Memory B cell (primary cell): ENCODE results near the gene EGFL7.

ENCODE experiments used
- ATAC-seq: fragments of 150-1000 bp; cut with Tn5 transposase; 2 replicates; pipeline ENCODE4 v1.10.0; 2021; ENCODE audit warnings: low read depth, mild to moderate bottlenecking, moderate library complexity
- DNase-seq, 2 donors: peaks; one replicate each; pipeline ENCODE4 v3.0.0; 2022; ENCODE audit warnings: low spot score in 2 of 2
- H3K27ac Mint-ChIP-seq: one replicate; pipeline ENCODE4 v1.8.0; 2022; ENCODE audit warnings: mild to moderate bottlenecking, moderate library complexity, mixed read lengths
- H3K27me3 Mint-ChIP-seq: one replicate; pipeline ENCODE4 v1.8.0; 2022; ENCODE audit warnings: mixed read lengths
- H3K36me3 Mint-ChIP-seq: one replicate; pipeline ENCODE4 v1.8.0; 2022; ENCODE audit warnings: mild to moderate bottlenecking, mixed read lengths
- H3K4me1 Mint-ChIP-seq: one replicate; pipeline ENCODE4 v1.8.0; 2022; ENCODE audit warnings: mixed read lengths
- H3K4me3 Mint-ChIP-seq: one replicate; pipeline ENCODE4 v1.8.0; 2022; ENCODE audit warnings: mild to moderate bottlenecking, moderate library complexity, mixed read lengths
- H3K9me3 Mint-ChIP-seq: one replicate; pipeline ENCODE4 v1.8.0; 2022; ENCODE audit warnings: mixed read lengths

Gene EGFL7

DNA sequence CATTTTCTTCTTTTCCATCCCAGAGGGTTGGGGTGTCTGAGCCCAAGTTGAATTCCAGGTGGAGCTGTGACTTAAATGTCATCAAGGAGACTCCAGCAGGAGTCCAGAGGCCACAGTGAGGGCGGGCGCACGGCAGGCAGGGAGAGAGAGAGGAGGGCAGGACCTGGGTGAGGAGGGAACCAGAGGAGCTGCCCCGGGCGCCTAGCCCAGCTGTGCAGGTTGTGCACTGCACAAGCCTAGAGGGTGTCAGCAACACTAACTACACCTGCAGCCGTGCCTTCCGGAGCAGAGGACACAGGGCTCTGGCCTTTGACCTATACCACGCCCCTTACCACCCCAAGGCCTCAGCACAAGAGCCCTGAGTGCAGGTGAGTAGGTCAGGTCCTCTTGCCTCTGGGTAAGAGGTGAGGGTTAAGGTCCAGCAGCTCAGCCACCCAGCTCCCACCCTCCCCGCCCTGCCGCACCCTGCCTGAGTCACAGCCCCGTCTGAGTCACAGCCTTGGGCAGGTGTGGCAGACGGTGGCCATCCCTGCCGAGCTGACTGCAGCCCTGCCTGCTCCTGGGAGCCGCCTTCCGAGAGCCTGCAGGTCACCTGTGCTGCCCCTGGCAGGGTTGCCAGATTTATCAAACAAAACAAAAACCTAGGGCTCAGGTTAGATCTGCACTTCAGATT lies 30.9 kb downstream of the EGFL7 start:
- no peak overlapping the region for H3K27ac Mint-ChIP-seq
- DNase-seq (no peak), ATAC-seq (peak; percentile 14)
- H3K4me1 Mint-ChIP-seq, result peaks cover 10% of the 10 kb centered on the region
- no peak overlapping the region for H3K4me3 Mint-ChIP-seq
- H3K9me3 Mint-ChIP-seq, result no peaks in the 10 kb centered on the region
- H3K27me3 Mint-ChIP-seq, result peaks cover 23% of the 10 kb centered on the region
- no peaks in the 10 kb centered on the region for H3K36me3 Mint-ChIP-seq

DNA sequence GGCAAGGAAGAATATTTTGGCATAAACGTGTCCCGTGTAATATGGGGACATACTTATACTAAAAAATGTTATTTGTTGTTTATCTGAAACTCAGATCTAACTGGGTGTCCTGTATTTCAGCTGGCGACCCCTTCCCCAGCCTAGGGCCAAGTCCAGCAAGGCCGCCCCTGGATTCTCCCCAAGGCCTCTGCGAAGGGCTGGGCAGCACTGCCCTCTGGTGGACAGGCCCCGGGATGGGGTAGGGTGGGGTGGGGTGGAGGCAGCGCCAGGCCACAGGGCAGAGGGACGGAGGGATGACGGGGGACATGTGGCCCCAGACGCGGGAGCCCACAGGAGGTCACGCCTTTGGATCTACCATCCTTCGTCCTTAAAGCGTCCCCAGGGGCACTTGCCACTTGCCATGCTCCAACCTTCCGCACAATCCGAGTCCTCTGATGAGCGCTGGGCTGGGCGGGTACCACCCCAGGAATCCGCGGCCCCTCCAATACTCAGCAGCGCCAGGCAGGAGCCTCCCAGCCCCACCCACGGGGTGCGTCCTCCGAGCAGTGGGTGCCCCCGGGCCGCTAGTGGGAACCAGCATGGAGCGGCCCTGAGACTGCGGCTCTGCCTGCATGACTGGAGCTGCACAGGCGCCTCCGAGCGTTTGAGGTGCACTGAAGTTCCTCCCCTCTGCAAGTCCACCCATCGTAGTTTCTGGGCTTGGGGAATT lies 31.6 kb downstream of the EGFL7 start:
- DNase-seq (no peak), ATAC-seq (peak; percentile 62)
- H3K9me3 Mint-ChIP-seq, result no peaks in the 10 kb centered on the region
- peaks cover 10% of the 10 kb centered on the region for H3K4me1 Mint-ChIP-seq
- H3K4me3 Mint-ChIP-seq, result no peak overlapping the region
- H3K27ac Mint-ChIP-seq, result no peak overlapping the region
- H3K36me3 Mint-ChIP-seq, result no peaks in the 10 kb centered on the region
- peaks cover 23% of the 10 kb centered on the region for H3K27me3 Mint-ChIP-seq

DNA sequence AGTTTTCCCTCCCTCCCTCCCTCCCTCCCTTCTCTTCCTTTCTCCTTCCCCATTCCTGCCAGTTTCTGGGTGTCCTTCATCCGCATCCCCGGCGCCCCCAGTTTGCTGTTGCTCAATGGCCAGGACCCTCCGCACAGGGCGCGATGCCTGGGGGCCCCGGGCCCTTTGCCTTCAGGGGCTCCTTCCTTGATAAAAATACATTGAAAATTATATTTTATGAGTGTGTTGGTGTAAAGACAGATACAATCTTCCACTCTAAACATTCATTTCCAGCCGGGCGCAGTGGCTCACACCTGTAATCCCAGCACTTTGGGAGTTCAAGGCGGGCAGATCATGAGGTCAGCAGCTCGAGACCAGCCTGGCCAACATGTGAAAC lies 32.1 kb downstream of the EGFL7 start:
- DNase-seq (no peak), ATAC-seq (no peak)
- Mint-ChIP-seq H3K9me3 (no peaks in the 10 kb centered on the region), H3K27me3 (peaks cover 23% of the 10 kb centered on the region), H3K36me3 (no peaks in the 10 kb centered on the region), H3K4me1 (peaks cover 10% of the 10 kb centered on the region), H3K4me3 (no peak overlapping the region), H3K27ac (no peak overlapping the region)

DNA sequence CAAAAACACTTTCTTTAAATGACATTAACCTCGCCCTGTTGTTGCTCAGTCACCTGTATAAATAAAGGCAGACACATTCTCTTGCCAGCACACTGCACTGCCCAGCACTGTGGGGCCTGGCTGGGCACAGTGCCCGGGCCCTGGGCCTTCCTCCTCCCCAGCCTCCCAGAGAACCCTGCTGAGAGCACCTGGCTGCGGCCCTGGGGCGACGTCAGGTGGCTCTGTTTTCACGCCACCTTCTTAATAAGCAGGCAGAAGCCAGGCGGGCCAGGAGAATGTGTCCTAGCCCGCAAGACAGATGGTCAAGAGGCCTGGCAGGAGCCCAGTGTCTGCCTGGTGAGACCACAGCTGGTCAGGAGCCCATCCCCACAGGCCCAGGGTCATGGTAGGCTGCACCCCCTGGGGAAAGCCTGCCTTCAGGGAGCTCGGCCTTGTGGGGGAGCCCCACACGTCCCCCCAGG lies 32.7 kb downstream of the EGFL7 start:
- no peaks in the 10 kb centered on the region for H3K36me3 Mint-ChIP-seq
- DNase-seq (no peak), ATAC-seq (no peak)
- no peaks in the 10 kb centered on the region for H3K9me3 Mint-ChIP-seq
- peaks cover 14% of the 10 kb centered on the region for H3K4me1 Mint-ChIP-seq
- peaks cover 21% of the 10 kb centered on the region for H3K27me3 Mint-ChIP-seq
- no peak overlapping the region for H3K27ac Mint-ChIP-seq
- H3K4me3 Mint-ChIP-seq, result no peak overlapping the region

DNA sequence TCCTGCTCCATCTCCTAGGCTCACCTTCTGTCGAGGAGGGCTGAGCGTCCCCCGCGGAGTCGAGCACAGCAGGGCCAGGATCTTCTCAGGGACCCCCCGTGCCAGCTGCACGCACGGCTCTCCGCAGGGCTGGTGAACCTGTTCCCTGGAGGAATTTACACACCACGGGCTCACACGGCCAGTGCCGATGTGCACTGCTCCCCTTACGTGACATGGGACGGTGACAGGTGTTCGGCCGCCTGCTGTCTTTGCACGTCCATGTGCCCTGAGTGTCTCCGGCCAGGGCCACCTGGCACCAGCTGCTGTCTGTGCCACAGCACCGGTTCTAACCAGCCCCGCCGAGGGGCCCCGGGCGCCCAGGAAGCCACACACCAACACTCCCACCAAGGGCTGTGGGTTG lies 33.2 kb downstream of the EGFL7 start:
- Mint-ChIP-seq H3K27ac (no peak overlapping the region), H3K4me1 (peaks cover 16% of the 10 kb centered on the region), H3K4me3 (no peak overlapping the region), H3K27me3 (peaks cover 21% of the 10 kb centered on the region), H3K9me3 (no peaks in the 10 kb centered on the region), H3K36me3 (no peaks in the 10 kb centered on the region)
- ATAC-seq (no peak), DNase-seq (no peak)

DNA sequence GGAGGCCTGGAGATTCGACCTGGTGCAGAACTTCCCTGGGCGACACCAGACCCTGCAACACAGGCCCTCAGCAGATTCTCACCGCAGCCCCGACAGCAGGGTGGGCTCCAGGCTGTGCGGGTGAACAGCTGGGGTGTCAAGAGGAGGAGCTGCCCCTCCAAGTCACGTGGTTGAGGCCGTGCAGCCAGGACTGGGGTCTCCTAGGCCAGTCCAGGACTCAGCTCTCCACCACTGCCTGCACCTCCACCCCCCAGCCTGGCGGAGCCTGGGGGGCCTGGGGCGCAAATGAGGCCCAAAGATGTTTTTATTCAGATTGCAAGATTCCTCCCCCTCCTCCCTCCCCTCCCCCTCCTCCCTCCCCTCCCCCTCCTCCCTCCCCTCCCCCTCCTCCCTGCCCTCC lies 33.8 kb downstream of the EGFL7 start:
- Mint-ChIP-seq H3K4me3 (no peak overlapping the region), H3K27ac (no peak overlapping the region), H3K4me1 (peaks cover 20% of the 10 kb centered on the region), H3K9me3 (no peaks in the 10 kb centered on the region), H3K36me3 (no peaks in the 10 kb centered on the region), H3K27me3 (peaks cover 19% of the 10 kb centered on the region)
- DNase-seq (no peak), ATAC-seq (no peak)

DNA sequence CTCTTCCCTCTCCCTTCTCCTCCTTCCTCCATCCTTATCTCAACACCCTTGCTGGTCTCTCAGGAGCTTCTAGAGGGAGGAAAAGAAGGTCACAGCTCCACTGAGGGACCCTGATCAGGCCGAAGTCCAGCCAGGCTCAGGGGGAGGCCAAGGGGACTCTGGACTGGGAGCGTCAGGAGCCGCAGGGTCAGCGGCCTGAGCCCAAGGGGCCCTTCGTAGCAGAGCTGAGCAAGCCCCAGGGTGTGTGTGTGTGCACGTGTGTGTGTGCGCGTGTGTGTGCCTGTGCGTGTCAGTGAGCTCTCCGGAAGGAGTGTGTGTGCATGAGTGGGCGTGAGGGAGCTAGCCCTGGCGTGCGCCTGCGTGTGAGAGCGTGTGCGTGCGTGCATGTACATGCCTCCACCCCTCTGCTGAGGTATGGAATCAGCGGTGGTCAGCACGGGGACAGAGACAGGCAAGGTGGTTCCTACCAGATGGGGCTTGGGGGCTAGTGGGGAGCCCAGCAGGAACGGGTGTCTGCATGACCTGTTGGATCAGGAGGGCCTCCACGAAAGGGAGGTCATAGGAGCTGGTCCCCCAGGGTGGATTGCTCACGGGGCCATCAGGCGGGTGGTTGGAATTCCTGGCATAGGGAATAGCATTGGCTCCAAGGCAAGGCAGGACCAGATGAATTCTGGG lies 34.6 kb downstream of the EGFL7 start:
- Mint-ChIP-seq H3K27me3 (peaks cover 19% of the 10 kb centered on the region), H3K4me3 (no peak overlapping the region), H3K9me3 (no peaks in the 10 kb centered on the region), H3K27ac (no peak overlapping the region), H3K4me1 (peaks cover 26% of the 10 kb centered on the region), H3K36me3 (no peaks in the 10 kb centered on the region)
- no peak for DNase-seq
- ATAC-seq, result no peak

DNA sequence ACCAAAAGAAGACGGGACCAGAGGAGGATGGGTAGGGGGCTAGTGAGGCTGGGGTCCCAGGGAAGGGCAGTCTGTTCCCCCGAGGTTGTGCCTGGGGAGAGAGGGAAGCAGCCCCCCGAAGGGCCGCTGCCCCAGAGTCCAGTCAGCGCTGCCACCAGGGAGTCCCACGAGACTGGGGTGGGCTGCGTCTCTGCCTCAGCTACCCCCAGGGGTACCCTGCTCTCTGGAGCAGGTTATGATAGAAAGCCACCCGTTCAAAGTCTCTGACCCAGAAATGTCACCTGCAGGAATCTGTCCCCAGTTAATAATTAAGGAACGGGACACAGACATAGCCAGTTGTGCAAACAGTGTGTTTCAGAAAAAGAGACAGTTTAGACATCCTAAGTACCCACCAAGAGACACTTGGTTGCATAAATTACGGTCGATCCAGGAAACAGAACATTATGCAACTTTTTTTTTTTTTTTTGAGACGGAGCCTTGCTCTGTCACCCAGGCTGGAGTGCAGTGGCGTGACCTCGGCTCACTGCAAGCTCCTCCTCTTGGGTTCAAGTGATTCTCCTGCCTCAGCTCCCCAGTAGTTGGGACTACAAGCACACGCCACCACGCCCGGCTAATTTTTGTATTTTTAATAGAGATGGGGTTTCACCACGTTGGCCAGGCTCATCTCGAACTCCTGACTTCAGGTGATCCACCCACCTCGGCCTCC lies 35.3 kb downstream of the EGFL7 start:
- Mint-ChIP-seq H3K36me3 (no peaks in the 10 kb centered on the region), H3K9me3 (no peaks in the 10 kb centered on the region), H3K27me3 (peaks cover 17% of the 10 kb centered on the region), H3K27ac (no peak overlapping the region), H3K4me3 (no peak overlapping the region), H3K4me1 (peaks cover 26% of the 10 kb centered on the region)
- no peak for ATAC-seq
- DNase-seq, result no peak

DNA sequence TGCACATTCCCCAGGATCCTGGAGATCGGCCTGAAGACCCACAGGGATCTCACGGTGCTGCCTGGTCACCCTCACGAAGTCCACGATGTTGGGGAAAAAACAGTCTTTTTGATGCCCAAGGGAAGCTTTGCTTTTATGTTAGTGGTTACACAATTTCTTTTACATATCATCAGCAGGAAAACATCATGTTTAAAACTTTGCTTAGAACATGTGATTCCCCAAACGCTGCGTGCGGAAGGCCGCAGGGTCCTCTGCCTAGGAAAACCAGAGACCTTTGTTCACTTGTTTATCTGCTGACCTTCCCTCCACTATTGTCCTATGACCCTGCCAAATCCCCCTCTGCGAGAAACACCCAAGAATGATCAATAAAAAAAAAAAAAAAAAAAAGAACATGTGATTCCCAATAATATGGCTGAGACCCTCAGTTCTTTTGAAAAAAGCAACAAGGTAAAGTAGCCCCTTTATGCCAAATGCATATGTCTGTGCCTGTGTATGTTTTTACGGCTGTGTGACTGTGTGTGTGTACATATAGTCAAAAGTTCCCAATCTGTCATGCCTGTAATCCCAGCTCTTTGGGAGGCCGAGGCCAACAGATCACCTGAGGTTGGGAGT lies 36.0 kb downstream of the EGFL7 start:
- peaks cover 25% of the 10 kb centered on the region for H3K4me1 Mint-ChIP-seq
- H3K4me3 Mint-ChIP-seq, result no peak overlapping the region
- no peak overlapping the region for H3K27ac Mint-ChIP-seq
- no peaks in the 10 kb centered on the region for H3K36me3 Mint-ChIP-seq
- no peaks in the 10 kb centered on the region for H3K9me3 Mint-ChIP-seq
- DNase-seq (no peak), ATAC-seq (no peak)
- peaks cover 13% of the 10 kb centered on the region for H3K27me3 Mint-ChIP-seq

DNA sequence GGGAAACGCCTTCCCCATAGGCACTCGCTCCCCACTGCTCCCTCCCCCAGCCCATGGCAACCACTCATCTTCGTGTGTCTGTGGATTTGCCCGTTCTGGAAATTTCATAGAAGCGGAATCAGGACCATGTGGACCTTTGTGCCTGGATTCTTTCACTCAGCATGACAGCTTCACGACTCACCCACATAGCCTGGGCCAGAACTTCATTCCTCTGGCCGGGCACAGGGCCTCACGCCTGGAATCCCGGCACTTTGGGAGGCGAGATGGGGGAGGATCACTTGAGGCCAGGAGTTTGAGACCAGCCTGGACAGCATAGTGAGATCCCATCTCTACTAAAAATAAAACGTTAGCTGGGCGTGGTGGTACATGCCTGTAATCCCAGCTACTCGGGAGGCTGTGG lies 37.6 kb downstream of the EGFL7 start:
- Mint-ChIP-seq H3K27me3 (peaks cover 16% of the 10 kb centered on the region), H3K9me3 (no peaks in the 10 kb centered on the region), H3K36me3 (no peaks in the 10 kb centered on the region), H3K4me1 (peaks cover 25% of the 10 kb centered on the region), H3K4me3 (no peak overlapping the region), H3K27ac (no peak overlapping the region)
- ATAC-seq (no peak), DNase-seq (no peak)

DNA sequence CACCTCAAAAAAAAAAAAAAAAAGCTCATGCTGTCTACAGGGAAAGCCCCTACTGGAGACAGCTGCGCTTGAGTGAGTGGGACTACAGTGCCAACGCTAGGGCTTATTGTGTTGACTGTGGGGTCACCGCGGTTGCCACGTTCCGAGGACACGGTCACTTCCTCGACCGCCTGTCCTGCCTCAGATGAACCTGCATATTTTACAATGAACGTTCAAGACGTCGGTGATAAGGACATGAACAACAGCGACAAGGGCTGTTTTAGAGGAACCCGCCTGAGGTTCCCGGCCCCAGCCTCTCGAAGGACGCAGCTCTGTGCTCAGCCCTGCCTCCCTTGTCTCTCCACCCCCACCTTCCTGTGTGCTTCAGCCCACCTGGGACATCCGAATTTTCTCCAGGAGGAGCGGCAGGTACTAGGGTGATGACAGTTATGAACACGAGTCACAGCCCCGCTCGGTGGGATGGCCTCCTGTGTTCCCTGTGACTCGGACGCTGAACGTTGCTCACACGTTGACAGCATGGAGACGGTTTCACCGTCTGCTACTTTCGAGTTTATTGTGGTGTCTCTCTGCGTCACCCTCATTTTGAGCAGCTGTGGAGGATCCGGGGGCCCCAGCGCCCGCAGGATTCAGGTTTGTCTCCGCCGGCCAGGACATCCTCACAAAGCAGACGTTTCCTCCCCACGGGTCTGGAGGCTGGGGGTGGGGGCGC lies 38.4 kb downstream of the EGFL7 start:
- Mint-ChIP-seq H3K4me1 (peaks cover 25% of the 10 kb centered on the region), H3K27me3 (peaks cover 14% of the 10 kb centered on the region), H3K36me3 (no peaks in the 10 kb centered on the region)

DNA sequence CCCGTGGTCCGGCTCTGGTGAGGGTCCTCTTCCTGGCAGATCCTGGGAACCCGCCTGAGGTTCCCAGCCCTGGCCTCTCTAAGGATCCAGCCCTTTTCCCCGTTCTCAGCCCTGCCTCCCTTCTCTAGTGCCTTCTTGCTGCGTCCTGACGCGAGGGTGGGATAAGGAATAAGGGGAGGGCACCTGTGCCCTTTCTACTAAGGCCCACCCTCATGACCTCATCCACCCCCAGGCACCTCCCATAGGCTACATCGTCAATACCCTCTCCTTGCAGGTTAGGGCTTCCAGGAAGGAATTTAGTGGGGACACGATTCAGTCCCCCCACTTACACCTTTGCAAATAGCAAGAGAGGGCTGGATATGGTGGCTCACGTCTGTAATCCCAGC lies 38.9 kb downstream of the EGFL7 start:
- Mint-ChIP-seq H3K27ac (peak overlapping the region; percentile 92), H3K4me1 (peaks cover 25% of the 10 kb centered on the region), H3K36me3 (no peaks in the 10 kb centered on the region), H3K4me3 (peak overlapping the region; percentile 80), H3K27me3 (peaks cover 14% of the 10 kb centered on the region), H3K9me3 (no peaks in the 10 kb centered on the region)
- DNase-seq (no peak), ATAC-seq (no peak)

More for the DNA sequence above, 38.4 kb downstream of the EGFL7 start:
- DNase-seq (peak; percentile 65 to 69), ATAC-seq (peak; percentile 76)
- H3K9me3 Mint-ChIP-seq, result no peaks in the 10 kb centered on the region
- H3K4me3 Mint-ChIP-seq, result peak overlapping the region; percentile 80
- H3K27ac Mint-ChIP-seq, result peak overlapping the region; percentile 92

DNA sequence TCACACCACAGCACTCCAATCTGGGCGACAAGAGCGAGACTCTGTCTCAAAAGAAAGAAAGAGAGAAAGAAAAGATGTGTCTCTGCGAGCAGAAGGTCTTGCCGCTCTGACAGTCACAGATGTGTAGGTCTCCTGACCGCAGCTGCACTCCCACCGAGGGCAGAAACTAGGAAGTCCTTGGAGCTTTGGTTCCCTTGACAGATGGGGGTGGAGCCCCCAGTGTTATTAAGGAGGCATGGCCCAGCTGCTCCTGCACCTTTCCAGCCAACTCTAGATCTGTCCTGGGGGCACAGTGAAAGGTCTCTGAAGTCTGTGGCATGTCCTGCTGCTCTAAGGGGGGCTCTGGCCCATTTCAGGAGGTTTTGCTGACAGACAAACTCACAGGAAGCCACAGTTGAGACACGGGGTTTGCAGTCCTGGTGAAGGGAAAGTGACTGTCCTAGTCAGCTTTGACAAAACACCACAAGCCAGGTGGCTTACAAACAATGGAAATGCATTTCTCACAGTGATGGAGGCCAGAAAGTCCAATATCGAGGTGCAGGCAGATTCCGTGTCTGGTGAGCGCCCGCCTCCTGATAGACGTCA lies 40.7 kb downstream of the EGFL7 start:
- DNase-seq (no peak), ATAC-seq (peak; percentile 18)
- Mint-ChIP-seq H3K36me3 (no peaks in the 10 kb centered on the region), H3K27ac (peak overlapping the region; percentile 14), H3K4me1 (peaks cover 19% of the 10 kb centered on the region), H3K4me3 (no peak overlapping the region), H3K9me3 (no peaks in the 10 kb centered on the region), H3K27me3 (peaks cover 5% of the 10 kb centered on the region)
